ENCODE data around the gene TMEM98.

DNA sequence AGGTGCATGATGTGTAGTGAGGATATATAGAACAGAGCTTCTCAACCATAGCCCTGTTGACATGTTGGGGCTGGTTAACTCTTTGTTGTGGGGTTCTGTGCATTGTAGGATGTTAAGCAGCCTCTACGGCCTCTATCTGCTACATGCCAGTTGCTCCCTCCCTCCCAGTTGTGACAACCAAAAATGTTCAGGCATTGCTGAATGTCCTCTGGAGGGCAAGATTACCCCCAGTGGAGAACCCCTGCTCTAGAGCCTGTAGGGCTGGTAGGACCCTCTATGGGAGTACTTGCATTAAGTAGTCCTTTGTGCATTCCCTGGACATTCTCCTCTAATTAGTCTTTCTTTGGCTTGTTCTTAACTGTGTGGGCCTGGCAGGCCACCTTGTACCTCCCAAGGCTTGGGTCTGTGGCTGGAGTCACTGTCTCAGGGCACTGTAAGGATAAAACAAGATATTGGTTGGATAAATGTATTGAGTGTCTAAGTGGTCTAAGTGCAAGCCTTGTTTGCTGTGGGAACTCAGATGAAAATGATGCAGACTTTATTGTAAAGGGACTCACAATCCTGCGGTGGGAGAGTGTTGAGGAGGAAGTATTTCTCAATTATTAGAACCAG is 31.2 kb upstream of the TMEM98 start:
- TF ChIP-seq CTCF (conservative IDR thresholded peaks at IDR 0.05 in 1 of 2, IDR thresholded peaks at IDR 0.05 in 1 of 2; ENCODE audit: extremely low read depth in 1 of 2, insufficient read depth in 1 of 2, low read depth in 1 of 2, low read length in 2 of 2): no peak
- TF ChIP-seq EZH2 (IDR thresholded peaks at IDR 0.05; ENCODE audit: borderline replicate concordance, low read length): no peak

All from mammary epithelial cell (primary cell).